H1 (cell line): ENCODE data around the gene FGF18.

Experiments used
- CTCF ChIP-seq, 3 experiments: IDR thresholded peaks; 1 replicate in 2 of 3; 2 replicates in 1 of 3; pipeline versions ENCODE4 v1.5.1 to v1.6.1; 2011; ENCODE audit warnings: low read length in 3 of 3, mild to moderate bottlenecking in 3 of 3, inconsistent platforms in 2 of 3, low read depth in 1 of 3, moderate library complexity in 1 of 3; ENCODE audit not compliant: insufficient read depth in 1 of 3; ENCODE audit errors: control extremely low read depth in 1 of 3
- EZH2 ChIP-seq: fragments of 200-600 bp; sonication (generic); IDR thresholded peaks from 2 replicates; pipeline ENCODE4 v1.7.1; 2012; ENCODE audit warnings: low read depth, mild to moderate bottlenecking, moderate library complexity, low read length, inconsistent platforms; ENCODE audit not compliant: severe bottlenecking
- TAF1 ChIP-seq: IDR thresholded peaks from 2 replicates; pipeline ENCODE4 v1.6.1; 2011; ENCODE audit warnings: mild to moderate bottlenecking, low read depth, low read length

GRCh38 chr5:171477101-171477500 is 57.7 kb downstream of the FGF18 start:
- no peak for TF ChIP-seq CTCF (IDR thresholded peaks at IDR 0.05; ENCODE audit: control extremely low read depth in 1 of 3, insufficient read depth in 1 of 3, low read depth in 1 of 3, low read length in 3 of 3)
- no peak for TF ChIP-seq TAF1
- no peak for TF ChIP-seq EZH2
